GM18499 (cell line): ENCODE measurements around the gene TMEM50A.
"Not testable (repeated sequence)": the region's sequence is repeated elsewhere in the genome, so short reads cannot be mapped to it uniquely, and the experiment has no call there.

ENCODE experiments used
- ATAC-seq: cut with Tn5 transposase; IDR thresholded peaks from one replicate; pipeline ENCODE4 v1.9.1; 2021; ENCODE audit warnings: moderate number of reproducible peaks; ENCODE audit not compliant: insufficient read depth, unreplicated experiment

TMEM50A gene

GRCh38 chr1:25329336-25329735 is 8.8 kb upstream of the TMEM50A start:
- ATAC-seq = not testable (repeated sequence)

- ATAC-seq = not testable (repeated sequence)
These were observed 8.2 kb upstream of the TMEM50A start for GRCh38 chr1:25329950-25330349.

GRCh38 chr1:25336922-25337354 is 1.2 kb upstream of the TMEM50A start:
- ATAC-seq = not testable (repeated sequence)

GRCh38 chr1:25337483-25338187 is 499 bp upstream of the TMEM50A start:
- ATAC-seq = peak; percentile 23

GRCh38 chr1:25338986-25339385 is 852 bp downstream of the TMEM50A start:
- no peak for ATAC-seq

GRCh38 chr1:25341746-25342145 is 3.6 kb downstream of the TMEM50A start:
- no peak for ATAC-seq

- no peak for ATAC-seq
These were observed 4.7 kb downstream of the TMEM50A start for GRCh38 chr1:25342846-25343245.

- no peak for ATAC-seq
These were observed 5.7 kb downstream of the TMEM50A start for GRCh38 chr1:25343872-25344271.

GRCh38 chr1:25347556-25347955 is 9.4 kb downstream of the TMEM50A start:
- no peak for ATAC-seq

GRCh38 chr1:25349606-25350005 is 11.5 kb downstream of the TMEM50A start:
- ATAC-seq = no peak

- ATAC-seq = no peak
These were observed 17.8 kb downstream of the TMEM50A start for GRCh38 chr1:25355841-25356395.

GRCh38 chr1:25356441-25356840 is 18.3 kb downstream of the TMEM50A start:
- ATAC-seq = no peak

- ATAC-seq = no peak
These were observed 18.7 kb downstream of the TMEM50A start for GRCh38 chr1:25356848-25357247.

- ATAC-seq = no peak
These were observed 22.8 kb downstream of the TMEM50A start for GRCh38 chr1:25360596-25361581.

GRCh38 chr1:25361901-25362300 is 23.8 kb downstream of the TMEM50A start:
- no peak for ATAC-seq

GRCh38 chr1:25362634-25363559 is 24.8 kb downstream of the TMEM50A start:
- not testable (repeated sequence) for ATAC-seq

- no peak for ATAC-seq
These were observed 31.1 kb downstream of the TMEM50A start for GRCh38 chr1:25369241-25369640.

- not testable (repeated sequence) for ATAC-seq
These were observed 31.6 kb downstream of the TMEM50A start for GRCh38 chr1:25369691-25370271.

GRCh38 chr1:25371757-25372156 is 33.6 kb downstream of the TMEM50A start:
- not testable (repeated sequence) for ATAC-seq
